CD4-positive, alpha-beta T cell treated with Interleukin-4 for 4 hours (primary cell): ENCODE measurements around the gene MAP1A.

Experiments used
- DNase-seq: peaks from one replicate; pipeline ENCODE4 v3.0.0-alpha.2; 2020

The MAP1A gene

DNA sequence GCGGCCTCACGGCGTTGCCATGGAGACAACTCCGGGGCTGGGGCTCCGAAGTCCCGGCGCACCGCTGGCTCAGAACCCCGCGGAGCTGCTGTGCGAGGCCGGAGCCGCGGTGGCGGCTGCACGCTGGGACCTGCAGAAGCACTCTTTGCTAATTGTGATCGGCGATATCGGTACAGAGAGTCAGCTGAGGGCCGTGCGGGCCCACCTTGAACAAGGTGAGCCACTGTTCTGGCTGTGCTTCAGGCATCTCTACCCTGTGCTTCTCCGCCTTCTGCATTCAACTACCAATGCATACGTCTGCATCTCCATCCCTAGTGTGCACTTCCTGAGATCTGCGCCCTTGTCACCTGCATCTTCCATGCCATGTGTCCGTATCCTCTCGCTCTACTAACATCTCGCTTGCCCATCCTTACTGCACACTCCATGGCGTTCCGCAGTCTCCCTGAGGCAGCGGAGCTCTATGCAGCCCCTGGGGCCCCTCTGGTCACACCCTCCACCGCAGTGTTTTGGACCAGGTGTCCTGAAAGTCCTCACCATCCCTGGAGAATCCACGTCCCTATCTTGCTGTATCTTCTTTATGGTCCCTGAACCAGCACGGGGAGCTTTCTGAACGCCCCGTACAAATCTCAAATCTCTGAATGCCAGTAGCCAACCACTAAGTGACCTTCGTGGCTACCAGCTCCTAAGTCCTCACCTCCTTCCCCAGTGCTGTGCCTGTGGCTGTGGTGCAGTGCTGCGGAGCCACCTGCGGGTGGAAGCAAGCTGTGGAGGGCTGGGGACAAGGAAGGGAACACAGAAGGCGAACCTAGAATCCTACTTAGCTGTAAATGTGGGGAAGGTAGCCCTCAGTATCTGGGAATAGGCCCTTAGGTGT lies 6.2 kb upstream of the MAP1A start:
- DNase-seq = peak; percentile 4

DNA sequence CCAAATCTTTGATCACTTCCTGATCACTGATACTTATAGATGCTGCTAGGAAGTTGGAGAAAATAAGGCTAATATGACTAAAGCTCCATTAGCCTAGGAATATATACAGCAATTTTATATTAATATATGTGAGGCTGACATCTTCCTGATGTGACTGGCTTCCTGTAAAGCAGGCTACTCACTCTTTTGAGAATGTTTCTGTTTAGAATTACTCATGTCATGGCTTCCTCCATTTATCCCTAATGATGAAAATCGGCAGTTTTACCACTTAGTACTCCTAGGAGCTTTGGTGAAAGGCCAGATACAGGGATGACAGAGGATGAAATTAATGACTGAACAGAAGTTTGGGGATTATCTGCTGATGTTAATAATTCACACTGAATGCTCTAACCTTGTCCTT lies 3.9 kb upstream of the MAP1A start:
- no peak for DNase-seq

DNA sequence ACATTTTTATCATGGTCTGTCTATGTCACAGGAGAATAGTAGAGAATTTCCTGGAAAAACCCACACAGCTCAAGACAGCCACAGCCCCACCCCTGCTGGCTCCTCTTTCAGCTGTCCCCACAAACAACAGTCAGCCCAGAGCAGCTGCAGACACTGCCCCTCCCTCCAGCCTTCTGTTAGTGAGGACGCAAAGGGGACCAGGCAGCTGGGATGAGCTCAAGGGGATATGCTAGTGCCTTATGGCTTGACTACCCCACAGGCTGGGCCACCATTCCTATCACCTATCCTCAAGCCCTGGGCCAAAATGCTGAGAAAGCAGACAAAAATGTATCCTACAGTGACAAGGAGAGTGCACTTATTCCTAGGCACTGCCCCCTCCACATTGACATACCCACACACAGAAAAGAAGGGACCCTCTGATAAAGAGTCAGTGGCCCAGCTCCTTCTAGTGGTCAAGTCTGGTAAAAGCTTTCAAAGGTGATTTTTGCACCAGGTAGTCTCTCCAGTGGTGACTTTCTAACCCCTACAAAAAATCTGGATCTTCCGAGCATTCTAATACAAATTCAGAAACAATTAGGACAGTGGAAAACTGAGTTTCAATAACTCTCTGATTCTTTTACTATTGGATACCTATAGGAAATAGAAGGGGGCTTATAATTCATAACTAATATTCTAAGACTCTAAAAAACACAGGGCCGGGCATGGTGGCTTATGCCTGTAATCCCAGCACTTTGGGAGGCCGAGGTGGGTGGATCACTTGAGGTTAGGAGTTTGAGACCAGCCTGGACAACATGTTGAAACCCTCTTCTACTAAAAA lies 3.0 kb upstream of the MAP1A start:
- DNase-seq = peak; percentile 45

DNA sequence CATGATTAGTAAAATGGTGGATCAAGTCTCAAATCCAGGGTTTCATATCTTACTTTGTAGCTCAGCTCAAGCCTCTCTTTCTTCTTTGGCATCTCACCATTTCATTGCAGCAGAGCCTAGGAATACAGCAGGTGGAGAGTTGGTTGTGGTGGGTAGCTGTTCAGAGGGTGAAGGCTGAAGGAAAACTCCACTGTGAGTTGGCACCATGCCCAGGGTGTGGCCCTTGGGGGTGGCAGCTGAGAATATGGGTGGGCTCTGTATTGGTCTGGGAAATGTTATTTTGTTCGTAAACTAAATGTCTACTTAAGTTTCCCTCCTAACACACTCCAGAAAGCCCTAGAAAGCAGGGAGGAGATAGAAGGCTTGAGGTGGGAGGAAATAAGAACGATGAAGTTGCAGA lies 1.7 kb upstream of the MAP1A start:
- DNase-seq = no peak

DNA sequence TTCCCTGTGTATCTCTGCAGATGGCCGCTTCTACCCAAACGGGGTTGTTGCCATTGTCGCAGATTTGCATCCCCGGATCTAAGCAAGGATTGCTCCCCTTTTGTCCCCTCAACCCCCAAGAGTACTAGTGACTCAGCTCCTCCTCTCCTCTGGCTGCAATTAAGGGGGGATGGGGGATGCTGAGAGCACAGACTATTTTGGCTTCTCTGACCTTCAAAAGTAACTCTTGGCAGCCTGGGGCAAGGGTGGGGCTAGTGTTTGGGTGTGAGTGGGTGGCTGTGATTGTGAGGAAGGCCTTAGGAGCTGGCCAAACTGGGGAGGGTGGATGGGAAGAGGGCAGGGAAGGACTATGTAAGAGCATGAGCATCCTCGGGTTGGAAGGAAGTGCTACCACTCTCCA lies 1.2 kb upstream of the MAP1A start:
- no peak for DNase-seq

DNA sequence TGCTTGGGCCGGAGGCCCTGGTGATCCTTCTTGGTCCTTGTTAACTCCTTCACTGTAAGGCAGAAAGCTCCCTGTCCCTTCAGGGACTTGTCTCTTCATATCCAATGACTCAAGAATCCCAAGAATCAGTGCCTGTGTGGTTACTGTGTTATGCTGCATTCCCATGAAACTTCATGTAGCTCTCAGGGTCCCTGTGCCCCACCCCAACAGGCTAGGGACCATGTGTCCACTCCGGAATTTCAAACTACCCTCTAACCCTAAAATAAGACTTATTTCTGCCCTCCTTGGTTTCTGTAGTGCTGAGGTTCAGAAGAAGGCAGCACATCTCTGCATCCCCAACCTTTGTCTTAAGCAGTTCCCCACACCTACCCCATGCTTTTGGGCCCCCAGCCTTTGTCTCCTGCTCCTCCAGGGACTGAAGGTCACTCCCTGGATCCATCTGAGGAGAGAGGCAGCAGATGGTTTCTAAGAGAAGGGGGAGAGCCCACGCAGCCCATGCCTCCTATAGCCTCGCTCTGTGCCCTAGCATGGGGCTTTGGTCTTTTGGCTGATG lies 531 bp upstream of the MAP1A start:
- no peak for DNase-seq

DNA sequence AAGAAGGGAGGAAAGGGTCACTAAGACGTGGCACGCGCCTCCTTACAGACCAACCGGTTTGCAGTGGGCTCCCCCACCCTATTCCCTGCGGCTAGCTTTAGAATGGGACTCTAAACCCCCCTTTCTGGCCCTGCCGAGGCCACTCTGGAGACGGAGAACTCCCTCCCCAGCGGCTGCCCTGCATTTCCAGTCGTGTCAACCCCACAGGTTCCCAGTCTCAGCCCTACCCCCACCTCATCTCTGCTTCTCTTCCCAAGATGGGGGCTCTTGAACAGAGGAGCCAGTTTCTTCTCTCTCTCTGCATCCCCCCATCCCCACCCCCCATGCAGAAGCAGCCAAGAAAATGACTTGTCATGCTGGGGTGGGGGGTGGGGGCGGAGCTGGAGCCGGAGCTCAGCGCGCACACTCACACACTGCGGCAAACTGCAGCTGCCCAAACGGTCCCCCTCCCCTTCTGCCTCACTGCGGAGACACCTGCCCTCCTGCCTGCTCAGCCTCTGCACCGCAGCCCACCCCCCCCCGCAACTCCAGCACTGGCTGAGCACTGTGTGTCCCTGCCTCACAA lies 871 bp downstream of the MAP1A start:
- no peak for DNase-seq

DNA sequence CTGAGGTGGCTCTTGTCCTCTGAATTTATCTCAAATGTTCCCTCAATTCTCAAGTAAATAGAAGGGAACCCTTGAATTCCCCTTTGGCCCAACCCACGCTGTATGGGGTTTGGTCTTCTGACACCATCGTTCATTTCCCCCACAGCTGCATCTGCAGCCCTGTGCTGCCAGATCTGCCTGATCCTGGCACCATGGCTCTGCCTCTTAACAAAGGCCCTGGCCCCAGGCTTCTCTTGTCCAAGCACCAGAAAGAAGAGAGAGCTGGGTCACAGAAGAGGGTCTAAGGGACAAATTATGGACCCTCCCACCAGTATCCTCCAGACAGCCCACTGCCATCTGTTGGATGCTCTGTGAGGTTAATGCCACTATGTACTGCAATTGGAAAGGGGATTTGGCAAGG lies 1.8 kb downstream of the MAP1A start:
- no peak for DNase-seq

DNA sequence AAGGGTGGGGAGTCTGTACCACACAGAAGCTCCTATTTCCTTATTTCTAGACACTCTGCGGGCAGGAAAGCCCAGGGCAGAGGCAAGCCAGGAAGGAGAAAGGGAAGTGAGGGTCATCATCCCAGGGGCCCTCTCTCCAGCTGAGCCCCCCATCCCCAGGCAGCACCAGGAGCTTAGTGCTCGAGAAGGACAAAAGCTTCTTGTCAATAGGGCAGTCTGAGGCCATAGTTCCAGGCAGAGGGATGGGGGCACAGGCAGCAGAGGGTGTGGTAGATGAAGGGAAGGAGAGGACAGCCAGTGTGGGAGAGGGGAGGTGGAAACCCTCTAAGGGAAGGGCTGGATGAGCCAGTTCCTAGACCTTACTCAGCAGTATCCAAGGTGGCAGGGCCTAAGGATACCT lies 2.7 kb downstream of the MAP1A start:
- no peak for DNase-seq

DNA sequence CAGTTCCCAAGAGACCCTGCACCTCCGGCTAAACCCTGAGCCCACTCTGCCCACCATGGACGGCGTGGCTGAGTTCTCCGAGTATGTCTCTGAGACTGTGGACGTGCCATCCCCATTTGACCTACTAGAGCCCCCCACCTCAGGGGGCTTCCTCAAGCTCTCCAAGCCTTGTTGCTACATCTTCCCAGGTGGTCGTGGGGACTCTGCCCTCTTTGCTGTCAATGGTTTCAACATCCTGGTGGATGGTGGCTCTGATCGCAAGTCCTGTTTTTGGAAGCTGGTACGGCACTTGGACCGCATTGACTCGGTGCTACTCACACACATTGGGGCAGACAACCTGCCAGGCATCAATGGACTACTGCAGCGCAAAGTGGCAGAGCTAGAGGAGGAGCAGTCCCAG lies 4.0 kb downstream of the MAP1A start:
- no peak for DNase-seq

DNA sequence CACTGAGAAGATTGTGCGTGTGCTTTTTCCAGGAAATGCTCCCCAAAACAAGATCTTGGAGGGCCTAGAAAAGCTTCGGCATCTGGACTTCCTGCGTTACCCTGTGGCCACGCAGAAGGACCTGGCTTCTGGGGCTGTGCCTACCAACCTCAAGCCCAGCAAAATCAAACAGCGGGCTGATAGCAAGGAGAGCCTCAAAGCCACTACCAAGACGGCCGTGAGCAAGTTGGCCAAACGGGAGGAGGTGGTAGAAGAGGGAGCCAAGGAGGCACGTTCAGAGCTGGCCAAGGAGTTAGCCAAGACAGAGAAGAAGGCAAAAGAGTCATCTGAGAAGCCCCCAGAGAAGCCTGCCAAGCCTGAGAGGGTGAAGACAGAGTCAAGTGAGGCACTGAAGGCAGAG lies 4.8 kb downstream of the MAP1A start:
- no peak for DNase-seq

DNA sequence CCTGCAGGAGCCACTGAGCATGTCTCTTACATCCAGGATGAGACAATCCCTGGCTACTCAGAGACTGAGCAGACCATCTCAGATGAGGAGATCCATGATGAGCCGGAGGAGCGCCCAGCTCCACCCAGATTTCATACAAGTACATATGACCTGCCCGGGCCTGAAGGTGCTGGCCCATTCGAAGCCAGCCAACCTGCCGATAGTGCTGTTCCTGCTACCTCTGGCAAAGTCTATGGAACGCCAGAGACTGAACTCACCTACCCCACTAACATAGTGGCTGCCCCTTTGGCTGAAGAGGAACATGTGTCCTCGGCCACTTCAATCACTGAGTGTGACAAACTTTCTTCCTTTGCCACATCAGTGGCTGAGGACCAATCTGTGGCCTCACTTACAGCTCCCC lies 6.2 kb downstream of the MAP1A start:
- DNase-seq = no peak

DNA sequence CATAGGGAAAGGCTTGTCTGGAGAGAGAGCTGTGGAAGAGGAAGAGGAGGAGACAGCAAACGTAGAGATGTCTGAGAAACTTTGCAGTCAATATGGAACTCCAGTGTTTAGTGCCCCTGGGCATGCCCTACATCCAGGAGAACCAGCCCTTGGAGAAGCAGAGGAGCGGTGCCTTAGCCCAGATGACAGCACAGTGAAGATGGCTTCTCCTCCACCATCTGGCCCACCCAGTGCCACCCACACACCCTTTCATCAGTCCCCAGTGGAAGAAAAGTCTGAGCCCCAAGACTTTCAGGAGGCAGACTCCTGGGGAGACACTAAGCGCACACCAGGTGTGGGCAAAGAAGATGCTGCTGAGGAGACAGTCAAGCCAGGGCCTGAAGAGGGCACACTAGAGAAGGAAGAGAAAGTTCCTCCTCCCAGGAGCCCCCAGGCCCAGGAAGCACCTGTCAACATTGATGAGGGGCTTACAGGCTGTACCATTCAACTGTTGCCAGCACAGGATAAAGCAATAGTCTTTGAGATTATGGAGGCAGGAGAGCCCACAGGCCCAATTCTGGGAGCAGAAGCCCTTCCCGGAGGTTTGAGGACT lies 6.9 kb downstream of the MAP1A start:
- DNase-seq = no peak

DNA sequence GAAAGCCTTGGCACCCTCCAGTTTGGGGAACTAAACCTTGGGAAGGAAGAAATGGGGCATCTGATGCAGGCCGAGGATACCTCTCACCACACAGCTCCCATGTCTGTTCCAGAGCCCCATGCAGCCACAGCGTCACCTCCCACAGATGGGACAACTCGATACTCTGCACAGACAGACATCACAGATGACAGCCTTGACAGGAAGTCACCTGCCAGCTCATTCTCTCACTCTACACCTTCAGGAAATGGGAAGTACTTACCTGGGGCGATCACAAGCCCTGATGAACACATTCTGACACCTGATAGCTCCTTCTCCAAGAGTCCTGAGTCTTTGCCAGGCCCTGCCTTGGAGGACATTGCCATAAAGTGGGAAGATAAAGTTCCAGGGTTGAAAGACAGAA lies 7.7 kb downstream of the MAP1A start:
- DNase-seq = no peak

DNA sequence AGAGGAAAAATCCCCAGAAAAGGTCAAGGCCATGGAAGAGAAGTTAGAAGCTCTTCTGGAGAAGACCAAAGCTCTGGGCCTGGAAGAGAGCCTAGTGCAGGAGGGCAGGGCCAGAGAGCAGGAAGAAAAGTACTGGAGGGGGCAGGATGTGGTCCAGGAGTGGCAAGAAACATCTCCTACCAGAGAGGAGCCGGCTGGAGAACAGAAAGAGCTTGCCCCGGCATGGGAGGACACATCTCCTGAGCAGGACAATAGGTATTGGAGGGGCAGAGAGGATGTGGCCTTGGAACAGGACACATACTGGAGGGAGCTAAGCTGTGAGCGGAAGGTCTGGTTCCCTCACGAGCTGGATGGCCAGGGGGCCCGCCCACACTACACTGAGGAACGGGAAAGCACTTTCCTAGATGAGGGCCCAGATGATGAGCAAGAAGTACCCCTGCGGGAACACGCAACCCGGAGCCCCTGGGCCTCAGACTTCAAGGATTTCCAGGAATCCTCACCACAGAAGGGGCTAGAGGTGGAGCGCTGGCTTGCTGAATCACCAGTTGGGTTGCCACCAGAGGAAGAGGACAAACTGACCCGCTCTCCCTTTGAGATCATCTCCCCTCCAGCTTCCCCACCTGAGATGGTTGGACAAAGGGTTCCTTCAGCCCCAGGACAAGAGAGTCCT lies 9.0 kb downstream of the MAP1A start:
- DNase-seq = no peak

DNA sequence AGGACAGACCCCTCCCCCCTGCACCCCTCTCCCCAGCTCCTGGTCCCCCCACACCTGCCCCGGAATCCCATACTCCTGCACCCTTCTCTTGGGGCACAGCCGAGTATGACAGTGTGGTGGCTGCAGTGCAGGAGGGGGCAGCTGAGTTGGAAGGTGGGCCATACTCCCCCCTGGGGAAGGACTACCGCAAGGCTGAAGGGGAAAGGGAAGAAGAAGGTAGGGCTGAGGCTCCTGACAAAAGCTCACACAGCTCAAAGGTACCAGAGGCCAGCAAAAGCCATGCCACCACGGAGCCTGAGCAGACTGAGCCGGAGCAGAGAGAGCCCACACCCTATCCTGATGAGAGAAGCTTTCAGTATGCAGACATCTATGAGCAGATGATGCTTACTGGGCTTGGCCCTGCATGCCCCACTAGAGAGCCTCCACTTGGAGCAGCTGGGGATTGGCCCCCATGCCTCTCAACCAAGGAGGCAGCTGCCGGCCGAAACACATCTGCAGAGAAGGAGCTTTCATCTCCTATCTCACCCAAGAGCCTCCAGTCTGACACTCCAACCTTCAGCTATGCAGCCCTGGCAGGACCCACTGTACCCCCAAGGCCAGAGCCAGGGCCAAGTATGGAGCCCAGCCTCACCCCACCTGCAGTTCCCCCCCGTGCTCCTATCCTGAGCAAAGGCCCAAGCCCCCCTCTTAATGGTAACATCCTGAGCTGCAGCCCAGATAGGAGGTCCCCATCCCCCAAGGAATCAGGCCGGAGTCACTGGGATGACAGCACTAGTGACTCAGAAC lies 9.8 kb downstream of the MAP1A start:
- no peak for DNase-seq

DNA sequence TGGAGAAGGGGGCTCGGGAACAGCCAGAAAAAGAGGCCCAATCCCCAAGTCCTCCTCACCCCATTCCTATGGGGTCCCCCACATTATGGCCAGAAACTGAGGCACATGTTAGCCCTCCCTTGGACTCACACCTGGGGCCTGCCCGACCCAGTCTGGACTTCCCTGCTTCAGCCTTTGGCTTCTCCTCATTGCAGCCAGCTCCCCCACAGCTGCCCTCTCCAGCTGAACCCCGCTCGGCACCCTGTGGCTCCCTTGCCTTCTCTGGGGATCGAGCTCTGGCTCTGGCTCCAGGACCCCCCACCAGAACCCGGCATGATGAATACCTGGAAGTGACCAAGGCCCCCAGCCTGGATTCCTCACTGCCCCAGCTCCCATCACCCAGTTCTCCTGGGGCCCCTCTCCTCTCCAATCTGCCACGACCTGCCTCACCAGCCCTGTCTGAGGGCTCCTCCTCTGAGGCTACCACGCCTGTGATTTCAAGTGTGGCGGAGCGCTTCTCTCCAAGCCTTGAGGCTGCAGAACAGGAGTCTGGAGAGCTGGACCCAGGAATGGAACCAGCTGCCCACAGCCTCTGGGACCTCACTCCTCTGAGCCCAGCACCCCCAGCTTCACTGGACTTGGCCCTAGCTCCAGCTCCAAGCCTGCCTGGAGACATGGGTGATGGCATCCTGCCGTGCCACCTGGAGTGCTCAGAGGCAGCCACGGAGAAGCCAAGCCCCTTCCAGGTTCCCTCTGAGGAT lies 10.6 kb downstream of the MAP1A start:
- no peak for DNase-seq

DNA sequence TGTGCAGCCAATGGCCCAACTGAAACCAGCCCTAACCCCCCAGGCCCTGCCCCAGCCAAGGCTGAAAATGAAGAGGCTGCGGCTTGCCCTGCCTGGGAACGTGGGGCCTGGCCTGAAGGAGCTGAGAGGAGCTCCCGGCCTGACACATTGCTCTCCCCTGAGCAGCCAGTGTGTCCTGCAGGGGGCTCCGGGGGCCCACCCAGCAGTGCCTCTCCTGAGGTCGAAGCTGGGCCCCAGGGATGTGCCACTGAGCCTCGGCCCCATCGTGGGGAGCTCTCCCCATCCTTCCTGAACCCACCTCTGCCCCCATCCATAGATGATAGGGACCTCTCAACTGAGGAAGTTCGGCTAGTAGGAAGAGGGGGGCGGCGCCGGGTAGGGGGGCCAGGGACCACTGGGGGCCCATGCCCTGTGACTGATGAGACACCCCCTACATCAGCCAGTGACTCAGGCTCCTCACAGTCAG lies 11.2 kb downstream of the MAP1A start:
- no peak for DNase-seq

DNA sequence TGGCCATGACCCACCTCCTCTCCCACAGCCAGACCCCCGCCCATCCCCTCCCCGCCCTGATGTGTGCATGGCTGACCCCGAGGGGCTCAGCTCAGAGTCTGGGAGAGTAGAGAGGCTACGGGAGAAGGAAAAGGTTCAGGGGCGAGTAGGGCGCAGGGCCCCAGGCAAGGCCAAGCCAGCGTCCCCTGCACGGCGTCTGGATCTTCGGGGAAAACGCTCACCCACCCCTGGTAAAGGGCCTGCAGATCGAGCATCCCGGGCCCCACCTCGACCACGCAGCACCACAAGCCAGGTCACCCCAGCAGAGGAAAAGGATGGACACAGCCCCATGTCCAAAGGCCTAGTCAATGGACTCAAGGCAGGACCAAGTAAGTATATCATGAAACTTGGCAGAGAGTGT lies 11.7 kb downstream of the MAP1A start:
- DNase-seq = no peak

DNA sequence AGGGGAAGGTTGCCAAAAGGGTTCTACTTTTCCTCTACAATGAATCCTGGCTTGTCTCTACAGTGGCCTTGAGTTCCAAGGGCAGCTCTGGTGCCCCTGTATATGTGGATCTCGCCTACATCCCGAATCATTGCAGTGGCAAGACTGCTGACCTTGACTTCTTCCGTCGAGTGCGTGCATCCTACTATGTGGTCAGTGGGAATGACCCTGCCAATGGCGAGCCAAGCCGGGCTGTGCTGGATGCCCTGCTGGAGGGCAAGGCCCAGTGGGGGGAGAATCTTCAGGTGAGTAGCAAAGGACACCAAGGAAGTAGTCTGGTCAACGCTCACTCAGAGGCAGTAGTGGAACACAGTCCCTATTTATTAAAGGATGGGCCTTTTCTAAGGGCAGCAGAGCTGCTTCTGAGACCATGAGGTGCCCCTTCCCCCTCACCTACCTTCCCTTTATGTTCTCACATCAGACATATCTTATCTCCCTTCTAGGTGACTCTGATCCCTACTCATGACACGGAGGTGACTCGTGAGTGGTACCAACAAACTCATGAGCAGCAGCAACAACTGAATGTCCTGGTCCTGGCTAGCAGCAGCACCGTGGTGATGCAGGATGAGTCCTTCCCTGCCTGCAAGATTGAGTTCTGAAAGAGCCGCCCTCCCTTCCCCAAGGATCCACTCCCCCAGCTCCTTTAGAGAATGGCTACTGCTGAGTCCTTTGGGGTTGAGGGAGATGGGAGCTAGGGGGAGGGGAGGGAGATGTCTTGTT lies 12.4 kb downstream of the MAP1A start:
- DNase-seq = no peak
